Endothelial cell of umbilical vein (primary cell): ENCODE results near the gene IL2RG. TPM values are rescaled to one million over a fixed set of nuclear protein-coding genes. Genes with fewer than 3 reads are reported as not detected.

Experiments
- BruUV-seq: library from RNA; stranded (reverse); fragments of 400-500 nt; replicated peaks from 2 replicates; lab custom pipeline; 2021; lab: Mats Ljungman, UMichigan
- CTCF ChIA-PET: fragments of 300-600, 350-600 bp; sonication (Branson Sonifier 250); formaldehyde crosslinking; loops from one replicate; lab custom pipeline; 2021; ENCODE audit warnings: antibody characterized with exemption, inconsistent platforms; lab: Charles Lee
- POLR2A ChIA-PET: fragments of 300-600, 350-600 bp; sonication (Branson Sonifier 250); formaldehyde crosslinking; loops from one replicate; lab custom pipeline; 2021; ENCODE audit warnings: antibody characterized with exemption, inconsistent platforms; lab: Charles Lee
- DNase-seq: peaks from one replicate; pipeline ENCODE4 v3.0.0-alpha.2; 2011; ENCODE audit warnings: low read depth, low spot score
- FAIRE-seq: peaks from 2 replicates; lab custom pipeline; 2011; peaks lifted over from hg19 to GRCh38; lab: Jason Lieb, UNC
- H2AFZ ChIP-seq: 2 replicates; pipeline ENCODE4 v1.6.0; 2012; ENCODE audit warnings: low read depth, low read length, control low read depth, inconsistent platforms
- H3K27ac ChIP-seq: 2 replicates; pipeline ENCODE4 v1.5.1; 2011; ENCODE audit warnings: low read depth, mild to moderate bottlenecking, control low read depth, low read length, moderate library complexity; ENCODE audit not compliant: insufficient read depth
- H3K27me3 ChIP-seq, 2 experiments: 2 replicates each; pipeline versions ENCODE4 v1.6.0 to v1.6.1; 2011; ENCODE audit warnings: low read length in 2 of 2, mixed read lengths in 1 of 2; ENCODE audit not compliant: control insufficient read depth in 2 of 2, insufficient read depth in 2 of 2
- H3K36me3 ChIP-seq, 2 experiments: 2 replicates in 1 of 2; 3 replicates in 1 of 2; pipeline ENCODE4 v1.5.1; 2011; ENCODE audit warnings: low read length in 2 of 2, mild to moderate bottlenecking in 1 of 2, moderate library complexity in 1 of 2; ENCODE audit not compliant: control insufficient read depth in 2 of 2, insufficient read depth in 2 of 2; ENCODE audit errors: extremely low read depth in 1 of 2
- H3K4me1 ChIP-seq: 3 replicates; pipeline ENCODE4 v1.5.1; 2011; ENCODE audit warnings: mild to moderate bottlenecking, low read length; ENCODE audit not compliant: control insufficient read depth, insufficient read depth; ENCODE audit errors: extremely low read depth
- H3K4me2 ChIP-seq: 2 replicates; pipeline ENCODE4 v1.6.1; 2011; ENCODE audit warnings: low read length, control low read depth, mixed read lengths; ENCODE audit not compliant: insufficient read depth
- H3K4me3 ChIP-seq, 3 experiments: fragments of 200-600 bp in 1 of 3; sonication (generic), shearing (Covaris generic) in 1 of 3; replicated peaks in 1 of 3; 2 replicates each; pipeline ENCODE4 v1.5.1; 2011 to 2016; ENCODE audit warnings: control low read depth in 3 of 3, low read length in 3 of 3, mild to moderate bottlenecking in 2 of 3, inconsistent platforms in 1 of 3, low read depth in 1 of 3, moderate library complexity in 1 of 3; ENCODE audit not compliant: insufficient read depth in 1 of 3
- H3K79me2 ChIP-seq: 2 replicates; pipeline ENCODE4 v1.6.0; 2012; ENCODE audit warnings: low read length, inconsistent platforms; ENCODE audit not compliant: control insufficient read depth, insufficient read depth
- H3K9ac ChIP-seq: replicated peaks from 2 replicates; pipeline ENCODE3; 2011; ENCODE audit warnings: low read length, control low read depth; ENCODE audit not compliant: insufficient read depth; ENCODE audit errors: extremely low read depth
- H3K9me1 ChIP-seq: replicated peaks from 3 replicates; pipeline ENCODE4 v1.6.0; 2011; ENCODE audit warnings: mild to moderate bottlenecking, low read length; ENCODE audit not compliant: control insufficient read depth, insufficient read depth; ENCODE audit errors: extremely low read depth
- H3K9me3 ChIP-seq: replicated peaks from 2 replicates; pipeline ENCODE4 v1.5.1; 2012; ENCODE audit warnings: low read length, inconsistent platforms; ENCODE audit not compliant: control insufficient read depth, insufficient read depth
- H4K20me1 ChIP-seq: replicated peaks from 2 replicates; pipeline ENCODE3; 2011; ENCODE audit warnings: mild to moderate bottlenecking, low read length; ENCODE audit not compliant: control insufficient read depth, insufficient read depth; ENCODE audit errors: extremely low read depth
- CTCF ChIP-seq, 2 donors: IDR thresholded peaks; 1 replicate in 1 of 2; 2 replicates in 1 of 2; pipeline ENCODE4 v1.5.1; 2011; ENCODE audit warnings: low read length in 2 of 2, mild to moderate bottlenecking in 2 of 2, moderate library complexity in 2 of 2, control low read depth in 1 of 2, inconsistent platforms in 1 of 2, low read depth in 1 of 2; ENCODE audit not compliant: insufficient read depth in 1 of 2; ENCODE audit errors: extremely low read depth in 1 of 2
- EZH2 ChIP-seq: IDR thresholded peaks from 2 replicates; pipeline ENCODE4 v1.6.1; 2012; ENCODE audit warnings: borderline replicate concordance, low read depth, mild to moderate bottlenecking, moderate library complexity, low read length, inconsistent platforms; ENCODE audit not compliant: severe bottlenecking
- FOS ChIP-seq: IDR thresholded peaks from 2 replicates; pipeline ENCODE4 v1.6.1; 2011; ENCODE audit warnings: mild to moderate bottlenecking, low read length, moderate library complexity, borderline replicate concordance; ENCODE audit not compliant: insufficient read depth
- GATA2 ChIP-seq: IDR thresholded peaks from 2 replicates; pipeline ENCODE4 v1.7.0; 2011; ENCODE audit warnings: low read depth, mild to moderate bottlenecking, moderate library complexity, mixed read lengths, low read length; ENCODE audit not compliant: insufficient read length, insufficient read depth
- JUN ChIP-seq: IDR thresholded peaks from 2 replicates; pipeline ENCODE4 v1.6.1; 2011; ENCODE audit warnings: borderline replicate concordance, low read depth; ENCODE audit not compliant: insufficient read length, insufficient read depth
- MYC ChIP-seq: IDR thresholded peaks from one replicate; pipeline ENCODE4 v1.6.1; 2011; ENCODE audit warnings: mild to moderate bottlenecking, low read depth, low read length
- POLR2A ChIP-seq: IDR thresholded peaks from 2 replicates; pipeline ENCODE4 v1.6.1; 2012; ENCODE audit warnings: low read depth, mild to moderate bottlenecking, control low read depth, low read length
- POLR2AphosphoS5 ChIP-seq: IDR thresholded peaks from 2 replicates; pipeline ENCODE4 v1.6.1; 2012; ENCODE audit warnings: low read depth, mild to moderate bottlenecking, control low read depth, low read length, moderate library complexity; ENCODE audit not compliant: insufficient read depth
- dilution Hi-C: fragments of 300-500 bp; cut with MboI; formaldehyde crosslinking; loops from one replicate; pipeline ENCODE4 v1.15.0; 2019; ENCODE audit warnings: low sequenced_read_pairs; ENCODE audit not compliant: extremely low pct_ligation_motif_present
- intact Hi-C: fragments of 100-400 bp; cut with micrococcal nuclease; formaldehyde crosslinking; loops from one replicate; pipeline ENCODE4 v1.10.0; 2022
- polyA plus RNA-seq, 4 experiments: library from polyadenylated mRNA; depleted of rRNA in 3 of 4; stranded (reverse) in 3 of 4; unstranded in 1 of 4; fragments of >200 nt; gene quantifications; 2 replicates each; pipeline versions ENCODE4 v1.2.1 to v1.2.3, GENCODE V29; 2011 to 2012; ENCODE audit warnings: missing spikeins in 1 of 4
- total RNA-seq: library from RNA; stranded (reverse); gene quantifications from 2 replicates; pipeline ENCODE4 v1.2.3, GENCODE V29; 2021
- TF ChIP-seq, protein P1 (sequence below): IDR thresholded peaks from 2 replicates; pipeline ENCODE4 v1.6.1; 2011; ENCODE audit not compliant: insufficient read depth, insufficient read length

The IL2RG gene
- total and polyA plus RNA-seq, 2 donors (not counting 3 experiments of a cell fraction or from before 2014, with no cell fraction given), result 0.07 TPM; not detected in 1

GRCh38 chrX:71109051-71109450, 2.3 kb downstream of the IL2RG start:
- Histone ChIP-seq H3K79me2 (no peaks in the 10 kb centered on the region), H4K20me1 (no peaks in the 10 kb centered on the region), H3K27me3 (peaks cover 3 to 4% of the 10 kb centered on the region in 2 experiments), H3K27ac (no peak overlapping the region), H2AFZ (no peak overlapping the region), H3K9me3 (no peaks in the 10 kb centered on the region), H3K4me3 (no peak overlapping the region), H3K9me1 (no peaks in the 10 kb centered on the region), H3K4me2 (no peak overlapping the region), H3K4me1 (no peaks in the 10 kb centered on the region), H3K36me3 (no peaks in the 10 kb centered on the region), H3K9ac (no peak overlapping the region)
- DNase-seq (no peak), FAIRE-seq (no peak)
- dilution Hi-C loops (no loop called here), intact Hi-C loops (no loop called here)
- ChIA-PET CTCF (interaction anchor here (1.1 kb wide), 1 partner anchor 9 kb away, joined by 3 read pairs; no protein-coding TSS in a partner anchor), POLR2A (no interaction called here)
- TF ChIP-seq POLR2A, result no peak
- no peak for TF ChIP-seq GATA2
- TF ChIP-seq CTCF (IDR thresholded peaks at IDR 0.05; ENCODE audit: extremely low read depth in 1 of 2, insufficient read depth in 1 of 2, low read depth in 1 of 2, low read length in 2 of 2), result no peak
- no peak for TF ChIP-seq POLR2AphosphoS5
- TF ChIP-seq, protein P1, sequence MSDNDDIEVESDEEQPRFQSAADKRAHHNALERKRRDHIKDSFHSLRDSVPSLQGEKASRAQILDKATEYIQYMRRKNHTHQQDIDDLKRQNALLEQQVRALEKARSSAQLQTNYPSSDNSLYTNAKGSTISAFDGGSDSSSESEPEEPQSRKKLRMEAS, result no peak
- TF ChIP-seq MYC, result no peak
- no peak for TF ChIP-seq EZH2
- no peak for TF ChIP-seq JUN
- no peak for TF ChIP-seq FOS
- BruUV-seq, result no TSS peak
